OCI-LY7 (cell line): ENCODE measurements around the gene CTNNA1. TPM values are rescaled to one million over a fixed set of nuclear protein-coding genes. Genes with fewer than 3 reads are reported as not detected.

Source experiments
- BruUV-seq: library from RNA; stranded (reverse); fragments of 400-500 nt; replicated peaks from 2 replicates; lab custom pipeline; 2021; lab: Mats Ljungman, UMichigan
- CTCF ChIA-PET: fragments of 300-600 bp; sonication (Branson Sonifier 250); formaldehyde crosslinking; loops from one replicate; lab custom pipeline; 2022; ENCODE audit warnings: antibody characterized with exemption; ENCODE audit not compliant: unreplicated experiment; lab: Charles Lee
- POLR2A ChIA-PET: fragments of 300-600 bp; sonication (Branson Sonifier 250); formaldehyde crosslinking; loops from one replicate; lab custom pipeline; 2022; ENCODE audit warnings: antibody characterized with exemption; lab: Charles Lee
- DNase-seq: peaks from one replicate; pipeline ENCODE4 v3.0.0-alpha.2; 2015; ENCODE audit warnings: low spot score
- H2AFZ ChIP-seq: fragments of 200-600 bp; sonication (generic), shearing (Covaris generic); 2 replicates; pipeline ENCODE4 v1.6.1; 2014; ENCODE audit warnings: mild to moderate bottlenecking, antibody characterized with exemption, low read length, moderate library complexity
- H3K27ac ChIP-seq: fragments of 200-600 bp; sonication (generic); 2 replicates; pipeline ENCODE4 v1.5.1; 2014; ENCODE audit warnings: mixed run types, low read depth, mild to moderate bottlenecking, moderate library complexity, low read length, inconsistent platforms; ENCODE audit not compliant: poor library complexity, severe bottlenecking
- H3K36me3 ChIP-seq: fragments of 200-600 bp; sonication (generic); 2 replicates; pipeline ENCODE4 v1.6.1; 2014; ENCODE audit warnings: mild to moderate bottlenecking, antibody characterized with exemption, low read length, moderate library complexity, mixed read lengths; ENCODE audit not compliant: insufficient read depth
- H3K4me1 ChIP-seq: fragments of 200-600 bp; sonication (generic); 2 replicates; pipeline ENCODE4 v1.5.1; 2014; ENCODE audit warnings: mild to moderate bottlenecking, low read length; ENCODE audit not compliant: insufficient read depth, poor library complexity, severe bottlenecking
- H3K4me2 ChIP-seq: fragments of 200-600 bp; sonication (generic); 2 replicates; pipeline ENCODE4 v1.6.1; 2014; ENCODE audit warnings: mild to moderate bottlenecking, low read length
- H3K4me3 ChIP-seq: fragments of 200-600 bp; sonication (generic); 2 replicates; pipeline ENCODE4 v1.5.1; 2014; ENCODE audit warnings: mild to moderate bottlenecking, low read depth, low read length; ENCODE audit not compliant: poor library complexity, severe bottlenecking
- H3K79me2 ChIP-seq: fragments of 200-600 bp; sonication (generic); 2 replicates; pipeline ENCODE4 v1.6.1; 2016; ENCODE audit warnings: low read depth, mild to moderate bottlenecking, low read length, moderate library complexity, mixed read lengths; ENCODE audit not compliant: insufficient read depth
- H3K9me2 ChIP-seq: fragments of 200-600 bp; sonication (generic); 2 replicates; pipeline ENCODE4 v1.6.1; 2016; ENCODE audit warnings: mild to moderate bottlenecking, low read length, mixed read lengths; ENCODE audit not compliant: insufficient read depth
- H3K9me3 ChIP-seq: fragments of 200-600 bp; sonication (generic); 2 replicates; pipeline ENCODE4 v1.6.1; 2014; ENCODE audit warnings: mild to moderate bottlenecking, mixed run types, low read length, mixed read lengths
- H4K20me1 ChIP-seq: fragments of 200-600 bp; sonication (generic); 2 replicates; pipeline ENCODE4 v1.6.1; 2014; ENCODE audit warnings: mild to moderate bottlenecking, antibody characterized with exemption, low read length, moderate library complexity, mixed read lengths; ENCODE audit not compliant: insufficient read depth
- CTCF ChIP-seq: fragments of 200-600 bp; sonication (generic); conservative IDR thresholded peaks from 2 replicates; pipeline ENCODE4 v1.5.1; 2014; ENCODE audit warnings: mild to moderate bottlenecking, antibody characterized with exemption, low read length, moderate library complexity, mixed read lengths
- EZH2phosphoT487 ChIP-seq: fragments of 200-600 bp; sonication (generic); IDR thresholded peaks from 2 replicates; pipeline ENCODE4 v1.6.1; 2018; ENCODE audit warnings: low read depth, borderline replicate concordance, mild to moderate bottlenecking, mixed run types, antibody characterized with exemption, low read length, moderate library complexity, mixed read lengths
- intact Hi-C: fragments of 100-400 bp; cut with micrococcal nuclease; formaldehyde crosslinking; loops from one replicate; pipeline ENCODE4 v1.10.0; 2022; ENCODE audit not compliant: unreplicated experiment
- total RNA-seq, 2 experiments: library from RNA; depleted of rRNA in 1 of 2; stranded (reverse); fragments of >200 nt in 1 of 2; shearing (Covaris generic) in 1 of 2; gene quantifications; 2 replicates each; pipeline ENCODE4 v1.2.3, GENCODE V29; 2014 to 2022

The CTNNA1 gene
- total RNA-seq, 2 experiments from 2014 or later = 40.4 to 42.7 TPM

GRCh38 chr5:138926688-138927448, 173.6 kb downstream of the CTNNA1 start:
- Histone ChIP-seq H3K27ac (no peak overlapping the region), H2AFZ (no peak overlapping the region), H3K4me3 (no peak overlapping the region), H3K4me1 (no peaks in the 10 kb centered on the region), H3K9me2 (no peaks in the 10 kb centered on the region), H3K4me2 (no peak overlapping the region), H4K20me1 (no peaks in the 10 kb centered on the region), H3K9me3 (no peaks in the 10 kb centered on the region), H3K36me3 (no peaks in the 10 kb centered on the region), H3K79me2 (no peaks in the 10 kb centered on the region)
- no peak for TF ChIP-seq CTCF
- no peak for TF ChIP-seq EZH2phosphoT487
- CTCF ChIA-PET = no interaction called here
- POLR2A ChIA-PET = no interaction called here
- no peak for DNase-seq
- intact Hi-C loops = no loop called here
- BruUV-seq = no TSS peak

GRCh38 chr5:138927544-138927943, 174.3 kb downstream of the CTNNA1 start:
- no peaks in the 10 kb centered on the region for H3K4me1 ChIP-seq
- CTCF ChIA-PET = no interaction called here
- no peak overlapping the region for H3K4me2 ChIP-seq
- no peaks in the 10 kb centered on the region for H3K36me3 ChIP-seq
- no peaks in the 10 kb centered on the region for H3K9me2 ChIP-seq
- no peak for TF ChIP-seq CTCF
- H3K27ac ChIP-seq = no peak overlapping the region
- H4K20me1 ChIP-seq = no peaks in the 10 kb centered on the region
- H3K4me3 ChIP-seq = no peak overlapping the region
- BruUV-seq = no TSS peak
- H3K79me2 ChIP-seq = no peaks in the 10 kb centered on the region
- no peak for DNase-seq
- POLR2A ChIA-PET = no interaction called here
- no peaks in the 10 kb centered on the region for H3K9me3 ChIP-seq
- intact Hi-C loops = no loop called here
- H2AFZ ChIP-seq = no peak overlapping the region

GRCh38 chr5:138927979-138928378, 174.8 kb downstream of the CTNNA1 start:
- intact Hi-C loops = no loop called here
- BruUV-seq = no TSS peak
- Histone ChIP-seq H2AFZ (no peak overlapping the region), H3K9me3 (no peaks in the 10 kb centered on the region), H4K20me1 (no peaks in the 10 kb centered on the region), H3K4me3 (no peak overlapping the region), H3K27ac (no peak overlapping the region), H3K4me2 (no peak overlapping the region), H3K4me1 (no peaks in the 10 kb centered on the region), H3K9me2 (no peaks in the 10 kb centered on the region), H3K79me2 (no peaks in the 10 kb centered on the region), H3K36me3 (no peaks in the 10 kb centered on the region)
- POLR2A ChIA-PET = no interaction called here
- no peak for TF ChIP-seq CTCF
- no peak for TF ChIP-seq EZH2phosphoT487
- CTCF ChIA-PET = no interaction called here
- DNase-seq = no peak
